ENCODE measurements around the gene JDP2. TPM values are rescaled to one million over a fixed set of nuclear protein-coding genes. Genes with fewer than 3 reads are reported as not detected.

Gene JDP2
- polyA plus RNA-seq, 1 of the 3 experiments (the other 2 are of a cell fraction) = 22.3 TPM

DNA sequence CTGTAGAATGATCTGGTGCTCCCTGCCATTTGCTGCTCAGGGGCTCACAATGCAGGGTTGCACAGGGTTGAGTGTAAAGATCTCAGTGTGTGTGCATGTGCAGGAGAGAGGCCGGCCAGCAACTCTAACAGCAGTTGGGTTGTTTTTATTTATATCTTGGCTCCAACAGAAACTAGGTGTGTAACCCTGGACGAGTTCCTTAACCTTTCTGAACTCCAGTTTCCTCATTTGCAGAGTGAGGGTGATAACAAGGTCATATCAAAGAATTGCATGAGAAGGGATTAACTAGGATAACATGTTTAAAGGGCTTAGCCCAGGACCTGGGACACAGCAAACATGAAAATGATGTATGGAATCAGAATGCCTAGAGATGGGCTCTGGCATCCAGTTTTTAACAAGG, 14.8 kb upstream of the JDP2 start:
- H3F3A ChIP-seq (replicated peaks; ENCODE audit: insufficient read depth) = no peaks in the 10 kb centered on the region
- no peaks in the 10 kb centered on the region for H3K9me3 ChIP-seq
- H3K36me3 ChIP-seq (replicated peaks in 1 of 2; ENCODE audit: control insufficient read depth in 1 of 2, insufficient read depth in 2 of 2, low read length in 1 of 2) = no peaks in the 10 kb centered on the region
- no peak overlapping the region for H3K4me3 ChIP-seq (ENCODE audit: low read depth in 2 of 2, low read length in 1 of 2)
- peaks cover 9% of the 10 kb centered on the region; the same call in 1 of the 2 replicates for H3K27me3 ChIP-seq (ENCODE audit: insufficient read depth)
- CTCF ChIA-PET = no interaction called here
- no peak overlapping the region for H3K4me2 ChIP-seq
- H3K4me1 ChIP-seq (ENCODE audit: control insufficient read depth in 1 of 2, insufficient read depth in 2 of 2, low read depth in 1 of 2, low read length in 1 of 2) = peaks cover 0 to 2% of the 10 kb centered on the region in 2 experiments; a peak in 1 of 4 replicates
- H3K79me2 ChIP-seq (ENCODE audit: insufficient read depth) = no peaks in the 10 kb centered on the region
- H4K20me1 ChIP-seq (ENCODE audit: insufficient read depth) = no peaks in the 10 kb centered on the region
- WGBS (ENCODE audit: low lambda C conversion rate) = 50% methylated on average over 2 of the region's 2 CpGs
- POLR2A ChIA-PET = no interaction called here
- H3K9ac ChIP-seq = no peak overlapping the region
- TF ChIP-seq FOXM1 (IDR thresholded peaks at IDR 0.05; ENCODE audit: low read depth) (no peak), MXI1 (IDR thresholded peaks at IDR 0.05; ENCODE audit: low read depth, low read length) (no peak), GABPA (IDR thresholded peaks at IDR 0.05; ENCODE audit: low read depth) (no peak), NFIC (IDR thresholded peaks at IDR 0.05; ENCODE audit: borderline replicate concordance) (no peak), RXRA (IDR thresholded peaks at IDR 0.05; ENCODE audit: borderline replicate concordance, low read depth) (no peak), SIN3A (IDR thresholded peaks at IDR 0.05; ENCODE audit: borderline replicate concordance, low read depth, low read length) (no peak), NRF1 (IDR thresholded peaks at IDR 0.05; ENCODE audit: low read depth, low read length) (no peak), CHD2 (IDR thresholded peaks at IDR 0.05; ENCODE audit: low read length, partially characterized antibody) (no peak), TEAD4 (IDR thresholded peaks at IDR 0.05; ENCODE audit: borderline replicate concordance, insufficient read depth) (no peak), RCOR1 (IDR thresholded peaks at IDR 0.05; ENCODE audit: low read length) (no peak), ELF1 (IDR thresholded peaks at IDR 0.05) (no peak), TCF12 (IDR thresholded peaks at IDR 0.05) (no peak), TAF1 (IDR thresholded peaks at IDR 0.05; ENCODE audit: borderline replicate concordance, low read depth, low read length) (no peak), FOSL2 (IDR thresholded peaks at IDR 0.05; ENCODE audit: borderline replicate concordance, low read depth) (no peak), RAD21 (IDR thresholded peaks at IDR 0.05; ENCODE audit: low read length) (no peak)
- TF ChIP-seq, protein P1, sequence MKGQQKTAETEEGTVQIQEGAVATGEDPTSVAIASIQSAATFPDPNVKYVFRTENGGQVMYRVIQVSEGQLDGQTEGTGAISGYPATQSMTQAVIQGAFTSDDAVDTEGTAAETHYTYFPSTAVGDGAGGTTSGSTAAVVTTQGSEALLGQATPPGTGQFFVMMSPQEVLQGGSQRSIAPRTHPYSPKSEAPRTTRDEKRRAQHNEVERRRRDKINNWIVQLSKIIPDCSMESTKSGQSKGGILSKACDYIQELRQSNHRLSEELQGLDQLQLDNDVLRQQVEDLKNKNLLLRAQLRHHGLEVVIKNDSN (IDR thresholded peaks at IDR 0.05; ENCODE audit: borderline replicate concordance, low read depth) = no peak
- TF ChIP-seq, protein P2, sequence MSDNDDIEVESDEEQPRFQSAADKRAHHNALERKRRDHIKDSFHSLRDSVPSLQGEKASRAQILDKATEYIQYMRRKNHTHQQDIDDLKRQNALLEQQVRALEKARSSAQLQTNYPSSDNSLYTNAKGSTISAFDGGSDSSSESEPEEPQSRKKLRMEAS (IDR thresholded peaks at IDR 0.05; ENCODE audit: low read depth) = no peak
- TF ChIP-seq, protein P3, sequence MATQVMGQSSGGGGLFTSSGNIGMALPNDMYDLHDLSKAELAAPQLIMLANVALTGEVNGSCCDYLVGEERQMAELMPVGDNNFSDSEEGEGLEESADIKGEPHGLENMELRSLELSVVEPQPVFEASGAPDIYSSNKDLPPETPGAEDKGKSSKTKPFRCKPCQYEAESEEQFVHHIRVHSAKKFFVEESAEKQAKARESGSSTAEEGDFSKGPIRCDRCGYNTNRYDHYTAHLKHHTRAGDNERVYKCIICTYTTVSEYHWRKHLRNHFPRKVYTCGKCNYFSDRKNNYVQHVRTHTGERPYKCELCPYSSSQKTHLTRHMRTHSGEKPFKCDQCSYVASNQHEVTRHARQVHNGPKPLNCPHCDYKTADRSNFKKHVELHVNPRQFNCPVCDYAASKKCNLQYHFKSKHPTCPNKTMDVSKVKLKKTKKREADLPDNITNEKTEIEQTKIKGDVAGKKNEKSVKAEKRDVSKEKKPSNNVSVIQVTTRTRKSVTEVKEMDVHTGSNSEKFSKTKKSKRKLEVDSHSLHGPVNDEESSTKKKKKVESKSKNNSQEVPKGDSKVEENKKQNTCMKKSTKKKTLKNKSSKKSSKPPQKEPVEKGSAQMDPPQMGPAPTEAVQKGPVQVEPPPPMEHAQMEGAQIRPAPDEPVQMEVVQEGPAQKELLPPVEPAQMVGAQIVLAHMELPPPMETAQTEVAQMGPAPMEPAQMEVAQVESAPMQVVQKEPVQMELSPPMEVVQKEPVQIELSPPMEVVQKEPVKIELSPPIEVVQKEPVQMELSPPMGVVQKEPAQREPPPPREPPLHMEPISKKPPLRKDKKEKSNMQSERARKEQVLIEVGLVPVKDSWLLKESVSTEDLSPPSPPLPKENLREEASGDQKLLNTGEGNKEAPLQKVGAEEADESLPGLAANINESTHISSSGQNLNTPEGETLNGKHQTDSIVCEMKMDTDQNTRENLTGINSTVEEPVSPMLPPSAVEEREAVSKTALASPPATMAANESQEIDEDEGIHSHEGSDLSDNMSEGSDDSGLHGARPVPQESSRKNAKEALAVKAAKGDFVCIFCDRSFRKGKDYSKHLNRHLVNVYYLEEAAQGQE (IDR thresholded peaks at IDR 0.05; ENCODE audit: low read depth, low read length) = no peak
- TF ChIP-seq, protein P4, sequence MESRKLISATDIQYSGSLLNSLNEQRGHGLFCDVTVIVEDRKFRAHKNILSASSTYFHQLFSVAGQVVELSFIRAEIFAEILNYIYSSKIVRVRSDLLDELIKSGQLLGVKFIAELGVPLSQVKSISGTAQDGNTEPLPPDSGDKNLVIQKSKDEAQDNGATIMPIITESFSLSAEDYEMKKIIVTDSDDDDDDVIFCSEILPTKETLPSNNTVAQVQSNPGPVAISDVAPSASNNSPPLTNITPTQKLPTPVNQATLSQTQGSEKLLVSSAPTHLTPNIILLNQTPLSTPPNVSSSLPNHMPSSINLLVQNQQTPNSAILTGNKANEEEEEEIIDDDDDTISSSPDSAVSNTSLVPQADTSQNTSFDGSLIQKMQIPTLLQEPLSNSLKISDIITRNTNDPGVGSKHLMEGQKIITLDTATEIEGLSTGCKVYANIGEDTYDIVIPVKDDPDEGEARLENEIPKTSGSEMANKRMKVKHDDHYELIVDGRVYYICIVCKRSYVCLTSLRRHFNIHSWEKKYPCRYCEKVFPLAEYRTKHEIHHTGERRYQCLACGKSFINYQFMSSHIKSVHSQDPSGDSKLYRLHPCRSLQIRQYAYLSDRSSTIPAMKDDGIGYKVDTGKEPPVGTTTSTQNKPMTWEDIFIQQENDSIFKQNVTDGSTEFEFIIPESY (IDR thresholded peaks at IDR 0.05; ENCODE audit: borderline replicate concordance, low read depth) = no peak
- H2AFZ ChIP-seq (ENCODE audit: low read depth) = no peak overlapping the region
- H3K27ac ChIP-seq (ENCODE audit: low read depth in 2 of 2, low read length in 1 of 2) = no peak overlapping the region
- H3K9me2 ChIP-seq = no peaks in the 10 kb centered on the region
- no peak for DNase-seq

Measured in SK-N-SH (cell line).